GM18511 (cell line): ENCODE measurements around the gene ARHGEF4.

ENCODE experiments used
- ATAC-seq: cut with Tn5 transposase; IDR thresholded peaks from one replicate; pipeline ENCODE4 v1.9.1; 2021; ENCODE audit warnings: mild to moderate bottlenecking, moderate library complexity; ENCODE audit not compliant: unreplicated experiment

The ARHGEF4 gene

GRCh38 chr2:131046028-131046917 lies 209.6 kb downstream of the ARHGEF4 start:
- no peak for ATAC-seq

- no peak for ATAC-seq
These were observed 210.4 kb downstream of the ARHGEF4 start for GRCh38 chr2:131046918-131047652.

- no peak for ATAC-seq
These were observed 211.3 kb downstream of the ARHGEF4 start for GRCh38 chr2:131047920-131048560.

GRCh38 chr2:131048641-131049040 lies 211.9 kb downstream of the ARHGEF4 start:
- no peak for ATAC-seq

- ATAC-seq: no peak
These were observed 212.5 kb downstream of the ARHGEF4 start for GRCh38 chr2:131049150-131049718.

GRCh38 chr2:131050896-131051295 lies 214.2 kb downstream of the ARHGEF4 start:
- ATAC-seq: no peak

- ATAC-seq: no peak
These were observed 216.1 kb downstream of the ARHGEF4 start for GRCh38 chr2:131052741-131053263.

GRCh38 chr2:131054488-131054887 lies 217.8 kb downstream of the ARHGEF4 start:
- ATAC-seq: no peak

GRCh38 chr2:131055169-131056065 lies 218.7 kb downstream of the ARHGEF4 start:
- no peak for ATAC-seq

GRCh38 chr2:131056204-131056931 lies 219.7 kb downstream of the ARHGEF4 start:
- no peak for ATAC-seq

- no peak for ATAC-seq
These were observed 220.2 kb downstream of the ARHGEF4 start for GRCh38 chr2:131056932-131057287.

GRCh38 chr2:131058214-131058843 lies 221.6 kb downstream of the ARHGEF4 start:
- ATAC-seq: no peak

GRCh38 chr2:131058920-131059319 lies 222.2 kb downstream of the ARHGEF4 start:
- no peak for ATAC-seq

- no peak for ATAC-seq
These were observed 227.0 kb downstream of the ARHGEF4 start for GRCh38 chr2:131063501-131064283.

- ATAC-seq: no peak
These were observed 228.1 kb downstream of the ARHGEF4 start for GRCh38 chr2:131064589-131065512.

GRCh38 chr2:131067465-131068125 lies 230.9 kb downstream of the ARHGEF4 start:
- ATAC-seq: no peak
